ENCODE results near the gene ITPR2.

The ITPR2 gene

DNA sequence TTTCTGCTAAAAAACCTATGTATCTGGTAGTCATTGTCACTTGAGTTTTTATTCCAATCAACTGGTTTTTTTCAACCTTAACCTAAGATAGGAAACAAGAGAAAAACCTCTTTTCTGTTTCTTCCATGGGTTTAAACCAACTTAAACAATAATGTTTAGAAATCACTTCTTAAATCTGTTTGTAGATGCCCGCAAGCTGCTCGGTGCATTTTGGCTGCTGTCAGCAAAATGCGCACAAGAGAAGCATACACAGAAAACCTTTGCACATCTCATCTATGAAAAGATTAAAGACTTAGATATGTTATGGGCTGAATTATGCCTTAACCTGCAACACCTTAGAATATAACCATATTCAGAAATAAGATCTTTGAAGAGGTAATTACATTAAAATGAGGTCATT is 299.8 kb downstream of the ITPR2 start:
- no peak for DNase-seq (ENCODE audit: extremely low read depth, low read depth)
- TF ChIP-seq, protein P1, sequence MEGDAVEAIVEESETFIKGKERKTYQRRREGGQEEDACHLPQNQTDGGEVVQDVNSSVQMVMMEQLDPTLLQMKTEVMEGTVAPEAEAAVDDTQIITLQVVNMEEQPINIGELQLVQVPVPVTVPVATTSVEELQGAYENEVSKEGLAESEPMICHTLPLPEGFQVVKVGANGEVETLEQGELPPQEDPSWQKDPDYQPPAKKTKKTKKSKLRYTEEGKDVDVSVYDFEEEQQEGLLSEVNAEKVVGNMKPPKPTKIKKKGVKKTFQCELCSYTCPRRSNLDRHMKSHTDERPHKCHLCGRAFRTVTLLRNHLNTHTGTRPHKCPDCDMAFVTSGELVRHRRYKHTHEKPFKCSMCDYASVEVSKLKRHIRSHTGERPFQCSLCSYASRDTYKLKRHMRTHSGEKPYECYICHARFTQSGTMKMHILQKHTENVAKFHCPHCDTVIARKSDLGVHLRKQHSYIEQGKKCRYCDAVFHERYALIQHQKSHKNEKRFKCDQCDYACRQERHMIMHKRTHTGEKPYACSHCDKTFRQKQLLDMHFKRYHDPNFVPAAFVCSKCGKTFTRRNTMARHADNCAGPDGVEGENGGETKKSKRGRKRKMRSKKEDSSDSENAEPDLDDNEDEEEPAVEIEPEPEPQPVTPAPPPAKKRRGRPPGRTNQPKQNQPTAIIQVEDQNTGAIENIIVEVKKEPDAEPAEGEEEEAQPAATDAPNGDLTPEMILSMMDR (IDR thresholded peaks at IDR 0.05; ENCODE audit: low read depth, low read length), result no peak

- TF ChIP-seq, protein P1 (IDR thresholded peaks at IDR 0.05; ENCODE audit: low read depth, low read length), result no peak
- no peak for DNase-seq (ENCODE audit: extremely low read depth, low read depth)
These were observed 302.5 kb downstream of the ITPR2 start for GRCh38 chr12:26530461-26530860.

DNA sequence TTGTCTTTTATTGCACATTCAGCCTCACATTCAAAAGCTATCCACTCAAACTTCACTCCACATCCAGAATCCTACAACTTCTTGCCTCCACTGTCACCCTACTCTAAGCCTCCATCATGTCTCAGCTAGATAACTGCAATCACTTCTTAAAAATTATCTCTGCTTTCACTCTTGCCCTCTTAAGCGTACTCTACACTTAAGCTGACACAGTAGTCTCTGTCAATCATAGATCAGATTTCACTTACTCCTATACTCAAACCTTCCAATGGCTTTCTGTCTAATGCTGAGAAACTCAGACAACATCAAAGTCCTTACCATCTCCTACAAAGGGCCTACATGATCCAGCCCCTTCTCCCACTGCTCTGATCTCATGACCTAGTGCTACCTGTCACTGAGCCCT is 304.1 kb downstream of the ITPR2 start:
- no peak for DNase-seq (ENCODE audit: extremely low read depth, low read depth)
- TF ChIP-seq, protein P1 (IDR thresholded peaks at IDR 0.05; ENCODE audit: low read depth, low read length), result no peak

GRCh38 chr12:26527682-26528081 is 305.3 kb downstream of the ITPR2 start:
- DNase-seq (ENCODE audit: extremely low read depth, low read depth), result no peak
- TF ChIP-seq, protein P1 (IDR thresholded peaks at IDR 0.05; ENCODE audit: low read depth, low read length), result no peak

- TF ChIP-seq, protein P1 (IDR thresholded peaks at IDR 0.05; ENCODE audit: low read depth, low read length), result peak; percentile 40
- DNase-seq (ENCODE audit: extremely low read depth, low read depth), result no peak
These were observed 308.0 kb downstream of the ITPR2 start for GRCh38 chr12:26524862-26525465.

- DNase-seq (ENCODE audit: extremely low read depth, low read depth), result peak; percentile 89
- TF ChIP-seq, protein P1 (IDR thresholded peaks at IDR 0.05; ENCODE audit: low read depth, low read length), result no peak
These were observed 309.3 kb downstream of the ITPR2 start for GRCh38 chr12:26523708-26524150.

DNA sequence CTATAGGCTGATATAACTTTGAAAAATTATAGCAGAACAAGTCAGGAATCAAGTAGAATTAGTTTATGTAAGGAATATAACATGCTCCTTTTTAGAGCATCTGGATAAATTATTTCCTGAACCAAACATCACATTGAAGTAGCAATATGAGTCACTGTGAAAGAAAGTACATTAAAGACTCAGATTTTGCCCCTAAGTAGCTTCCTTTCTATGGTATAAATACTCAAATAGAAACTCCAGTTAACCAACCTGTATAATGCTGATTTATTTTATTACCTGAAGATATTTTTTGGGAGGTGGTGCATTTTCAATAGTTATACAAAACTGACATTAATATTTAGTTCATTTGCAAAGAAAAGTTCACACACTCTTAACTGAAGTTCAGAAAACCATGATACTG is 312.1 kb downstream of the ITPR2 start:
- TF ChIP-seq, protein P1 (IDR thresholded peaks at IDR 0.05; ENCODE audit: low read depth, low read length), result no peak
- no peak for DNase-seq (ENCODE audit: extremely low read depth, low read depth)
